MV-4-11 (cell line): Measurements from ENCODE around the gene CLDND1.
A peak's percentile ranks its signal among the peaks of the same experiment; 100 is the strongest.
"Not testable (repeated sequence)": the region's sequence is repeated elsewhere in the genome, so short reads cannot be mapped to it uniquely, and the experiment has no call there.

Source experiments
- DNase-seq: peaks from one replicate; lab custom pipeline; 2025; lab: John Stamatoyannopoulos, UW

Gene CLDND1

DNA sequence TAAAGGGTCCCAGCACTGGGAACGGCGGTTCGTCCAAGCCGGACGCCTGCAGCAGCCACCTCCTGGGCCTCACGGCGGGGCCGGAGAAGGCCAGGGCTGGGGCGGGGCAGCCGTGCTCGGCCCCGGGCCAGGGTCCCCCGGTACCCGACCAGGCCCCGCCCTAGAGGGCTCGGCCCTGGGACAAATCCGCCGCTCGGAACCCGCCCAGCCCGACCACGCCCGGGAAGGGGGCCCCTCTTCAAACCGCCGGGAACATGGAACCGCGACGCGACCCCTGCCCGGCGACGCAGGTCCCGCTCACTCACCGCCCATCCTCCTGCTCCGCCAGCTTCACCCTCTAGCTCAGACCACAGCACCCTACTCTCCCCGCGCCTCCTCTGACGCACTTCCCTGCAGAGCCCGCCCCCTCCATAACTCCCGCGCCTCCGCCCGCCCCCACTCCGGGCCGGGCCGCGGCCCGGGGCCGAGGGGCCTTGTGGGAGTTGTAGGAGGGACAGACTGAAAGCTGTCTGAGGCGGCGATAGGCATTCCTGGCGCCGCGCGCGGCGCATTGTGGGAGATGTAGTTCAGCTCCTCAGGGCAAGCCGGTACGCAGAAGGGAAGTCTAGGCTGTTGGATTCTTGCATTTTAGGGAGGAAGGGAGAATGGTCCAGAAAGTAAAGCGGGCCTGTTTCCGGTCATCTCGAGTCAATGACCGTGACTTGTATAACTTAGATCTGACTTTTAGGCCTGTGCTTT, at the start of gene CLDND1:
CLDND1 (minus strand) TSS at position 359 of the 738 bp plus-strand sequence. CDS start 1,478 bp downstream, outside the sequence.
- DNase-seq = peak; percentile 96

GRCh38 chr3:98568402-98568801, 45.7 kb upstream of the CLDND1 start:
- DNase-seq = no peak

DNA sequence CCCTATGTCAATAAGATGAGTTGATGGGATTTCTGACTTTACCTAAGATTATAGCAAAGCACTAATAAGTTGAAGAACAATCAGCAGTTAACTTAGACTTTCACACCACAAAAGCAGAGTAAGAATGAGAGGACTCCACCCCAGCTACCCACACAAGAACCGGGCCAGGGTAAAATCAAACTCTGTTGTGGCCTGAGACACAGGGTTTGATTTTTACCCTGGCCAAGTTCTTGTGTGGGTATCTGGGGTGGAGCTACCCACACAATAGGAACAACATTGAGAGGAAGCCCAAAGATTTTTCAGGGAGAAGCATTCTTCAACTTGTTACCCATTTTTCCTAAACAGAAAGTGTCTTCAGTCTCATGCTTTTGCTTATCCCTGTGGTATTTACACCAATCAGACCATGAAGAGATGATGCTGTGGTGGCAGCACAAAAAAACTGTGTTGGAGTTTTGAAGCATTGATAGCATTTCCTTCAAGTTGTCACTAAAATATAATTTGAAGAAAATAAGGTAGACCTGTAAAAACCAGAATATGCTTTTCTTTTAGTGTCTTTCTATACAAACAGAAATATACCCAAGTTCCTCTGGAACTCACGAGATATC, 45.1 kb upstream of the CLDND1 start:
- DNase-seq = no peak

GRCh38 chr3:98565843-98566242, 43.1 kb upstream of the CLDND1 start:
- DNase-seq = peak; percentile 14

DNA sequence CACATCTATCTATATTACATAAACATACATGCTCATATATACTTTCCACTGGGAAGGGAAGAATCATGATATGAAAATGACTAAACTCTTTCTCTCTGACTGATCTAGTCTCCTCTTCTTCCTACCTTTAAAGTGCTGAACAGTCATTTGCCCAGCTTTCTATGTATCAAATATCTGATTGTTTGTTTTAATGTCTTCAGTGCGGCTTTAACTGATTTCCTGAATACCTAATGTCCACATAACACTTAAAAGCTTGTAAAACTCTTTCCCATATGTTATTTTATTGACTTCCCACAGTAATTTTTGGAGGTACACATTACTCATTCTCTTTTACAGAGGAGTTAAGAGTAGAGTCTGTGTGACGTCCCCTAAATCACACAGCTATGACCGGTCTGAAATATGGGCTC, 42.5 kb upstream of the CLDND1 start:
- no peak for DNase-seq

DNA sequence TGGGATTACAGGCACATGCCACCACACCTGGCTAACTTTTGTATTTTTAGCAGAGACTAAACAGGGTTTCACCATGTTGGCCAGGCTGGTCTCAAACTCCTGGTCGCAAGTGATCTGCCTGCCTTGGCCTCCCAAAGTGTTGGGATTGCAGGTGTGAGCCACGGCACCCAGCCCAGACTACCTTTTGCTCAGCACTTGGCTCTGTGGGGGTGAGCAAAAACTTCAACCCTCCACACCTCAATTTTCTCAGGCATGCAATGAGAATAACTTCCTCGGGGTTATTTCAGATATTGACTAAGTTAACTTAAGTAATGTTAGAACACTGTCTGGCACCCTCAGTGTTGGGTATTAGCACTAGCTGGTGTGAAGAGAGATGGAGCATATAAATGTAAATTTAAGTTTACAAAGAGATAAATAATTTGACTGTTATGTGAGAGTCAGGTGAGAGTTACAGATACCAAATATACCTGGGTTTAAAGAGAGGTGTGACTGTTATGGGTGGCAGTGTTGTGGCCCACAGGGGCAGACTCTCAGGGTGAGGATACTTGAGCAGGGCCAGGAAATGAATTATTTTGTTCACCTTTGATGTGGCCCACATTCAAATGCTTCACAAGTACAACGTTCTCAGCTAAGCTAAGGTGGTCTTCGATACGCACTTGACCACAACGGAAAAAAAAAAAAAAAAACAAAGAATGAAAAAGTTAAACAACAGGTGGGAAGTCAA, 41.7 kb upstream of the CLDND1 start:
- no peak for DNase-seq

GRCh38 chr3:98563661-98564281, 41.1 kb upstream of the CLDND1 start:
- DNase-seq = peak; percentile 77

DNA sequence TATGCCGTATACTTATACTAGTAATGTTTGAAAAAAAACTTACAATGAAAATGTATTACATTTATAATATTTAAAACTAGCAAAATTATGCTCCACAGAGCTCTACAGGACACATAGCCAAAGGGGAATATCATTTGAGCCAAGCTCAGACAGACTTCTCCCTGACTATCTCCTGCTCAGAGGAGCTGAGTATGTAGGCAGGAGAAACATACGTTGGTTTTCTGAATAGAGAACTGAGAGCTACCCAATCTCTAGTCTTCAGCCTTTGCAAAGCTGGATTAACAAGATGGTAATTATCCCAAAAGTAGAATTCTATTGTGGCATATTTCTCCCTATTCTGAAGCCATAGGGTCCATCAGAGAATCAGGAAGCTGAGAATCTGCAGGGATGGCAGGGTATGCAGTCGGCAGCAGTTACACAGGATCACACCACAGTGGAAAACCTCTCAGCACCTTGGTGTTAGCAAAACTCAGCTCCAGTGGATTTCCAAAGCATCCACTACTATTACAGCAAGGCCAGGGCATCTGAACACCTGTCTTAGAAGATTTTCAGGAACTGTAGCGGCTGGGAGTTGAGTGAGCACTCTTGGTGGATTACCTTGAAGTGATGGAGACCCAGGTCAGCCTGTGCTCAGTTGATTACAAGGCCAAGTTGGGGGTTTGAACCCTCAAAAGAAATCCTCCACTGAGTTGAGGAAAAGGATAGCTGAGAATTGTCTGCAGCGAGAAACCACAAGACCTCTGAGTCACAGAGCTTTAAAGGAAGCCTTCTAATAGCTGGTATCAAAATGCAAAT, 39.2 kb upstream of the CLDND1 start:
- DNase-seq = peak; percentile 34

DNA sequence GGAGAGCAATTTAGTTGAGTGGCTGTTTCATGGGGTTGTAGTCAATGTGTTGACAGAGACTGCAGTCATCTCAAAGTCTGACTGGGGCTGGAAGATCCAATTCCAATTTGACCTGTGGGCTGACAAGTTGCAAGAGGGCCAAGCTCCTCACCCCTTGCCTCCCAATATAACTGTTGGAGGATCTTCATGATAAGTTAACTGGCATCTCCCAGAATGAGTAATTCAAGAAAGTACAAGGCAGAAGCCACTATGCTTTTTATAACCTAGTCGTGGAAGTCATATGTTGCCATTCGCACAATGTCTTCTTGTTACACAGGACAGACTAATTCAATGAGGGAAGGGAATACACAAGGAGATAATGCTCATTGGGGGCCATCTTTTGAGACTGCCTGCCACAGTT, 38.2 kb upstream of the CLDND1 start:
- DNase-seq = peak; percentile 11

- not testable (repeated sequence) for DNase-seq
Measured at GRCh38 chr3:98559769-98560168, 37.1 kb upstream of the CLDND1 start.

DNA sequence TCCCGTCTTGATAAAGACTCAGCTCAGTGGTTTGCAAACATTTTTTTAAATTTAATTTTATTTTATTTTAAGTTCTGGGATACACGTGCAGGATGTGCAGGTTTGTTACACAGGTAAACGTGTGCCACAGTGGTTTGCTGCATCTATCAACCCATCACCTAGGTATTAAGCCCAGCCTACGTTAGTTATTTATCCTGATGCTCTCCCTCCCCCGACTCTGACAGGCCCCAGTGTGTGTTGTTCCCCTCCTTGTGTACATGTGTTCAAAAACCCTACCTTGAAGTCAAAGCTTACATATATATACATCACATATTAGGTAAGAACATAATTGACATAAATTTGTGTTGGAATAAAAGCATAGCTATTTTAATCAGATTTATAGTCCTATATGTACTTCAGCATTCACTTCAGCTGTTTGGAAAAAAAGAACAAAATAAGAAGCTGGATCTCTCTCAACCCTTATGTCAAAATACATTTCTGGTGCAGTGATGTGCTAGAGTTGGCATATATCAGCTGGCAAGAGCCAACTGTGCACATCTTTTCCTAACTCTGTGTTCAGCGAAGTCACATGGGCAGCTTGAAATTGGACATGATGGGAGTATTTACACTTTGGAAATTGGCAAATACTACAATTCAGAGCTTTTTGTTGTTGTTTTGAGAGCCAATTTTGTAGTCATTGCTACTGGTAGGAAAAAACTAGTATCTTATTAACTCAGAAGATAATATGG, 35.6 kb upstream of the CLDND1 start:
- DNase-seq = no peak

GRCh38 chr3:98557324-98558010, 34.8 kb upstream of the CLDND1 start:
- DNase-seq = peak; percentile 23

GRCh38 chr3:98556164-98557130, 33.7 kb upstream of the CLDND1 start:
- peak; percentile 91 for DNase-seq

DNA sequence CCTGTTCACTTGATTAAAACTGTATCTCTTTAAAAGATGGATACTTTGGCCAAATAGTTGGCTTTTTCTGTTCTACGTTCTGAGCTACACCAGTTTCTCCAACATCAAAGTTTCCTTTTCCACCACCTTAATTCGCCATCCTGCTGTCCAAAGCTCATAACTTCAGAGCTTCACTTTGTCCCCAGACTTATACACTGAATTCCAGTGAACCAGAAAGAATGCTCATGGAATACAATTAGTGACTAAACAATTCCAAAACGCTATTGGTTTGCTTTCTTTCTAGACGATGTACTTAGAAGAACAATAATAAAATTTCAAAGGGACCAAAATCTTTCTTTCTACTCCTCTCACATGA, 32.3 kb upstream of the CLDND1 start:
- DNase-seq = no peak

DNA sequence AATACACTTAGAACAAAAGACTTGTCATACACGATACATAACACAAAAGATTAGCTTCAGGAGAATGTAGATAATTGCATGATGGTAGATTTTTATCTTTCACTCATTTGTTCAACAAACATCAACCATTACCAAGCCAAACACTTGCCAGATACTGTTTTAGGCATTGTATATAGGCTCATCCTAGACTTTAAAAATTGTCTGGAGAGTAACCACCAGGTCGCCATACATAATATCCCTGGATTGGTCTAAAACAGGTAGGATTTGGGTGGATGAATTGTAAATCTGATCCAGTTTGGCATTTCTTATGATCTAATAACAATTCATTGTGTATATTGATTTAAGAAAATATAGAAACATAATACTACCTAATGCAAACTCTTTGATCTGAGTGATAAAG, 31.9 kb upstream of the CLDND1 start:
- no peak for DNase-seq

- DNase-seq = peak; percentile 98
Measured at GRCh38 chr3:98553753-98554152, 31.1 kb upstream of the CLDND1 start.

GRCh38 chr3:98553021-98553563, 30.4 kb upstream of the CLDND1 start:
- DNase-seq = no peak

- peak; percentile 40 for DNase-seq
Measured at GRCh38 chr3:98552232-98553020, 29.7 kb upstream of the CLDND1 start.
